ENCODE data around the gene NEUROD6. TPM values are rescaled to one million over a fixed set of nuclear protein-coding genes. Genes with fewer than 3 reads are reported as not detected.

NEUROD6 gene
- total and polyA plus RNA-seq, 4 donors, result not detected

DNA sequence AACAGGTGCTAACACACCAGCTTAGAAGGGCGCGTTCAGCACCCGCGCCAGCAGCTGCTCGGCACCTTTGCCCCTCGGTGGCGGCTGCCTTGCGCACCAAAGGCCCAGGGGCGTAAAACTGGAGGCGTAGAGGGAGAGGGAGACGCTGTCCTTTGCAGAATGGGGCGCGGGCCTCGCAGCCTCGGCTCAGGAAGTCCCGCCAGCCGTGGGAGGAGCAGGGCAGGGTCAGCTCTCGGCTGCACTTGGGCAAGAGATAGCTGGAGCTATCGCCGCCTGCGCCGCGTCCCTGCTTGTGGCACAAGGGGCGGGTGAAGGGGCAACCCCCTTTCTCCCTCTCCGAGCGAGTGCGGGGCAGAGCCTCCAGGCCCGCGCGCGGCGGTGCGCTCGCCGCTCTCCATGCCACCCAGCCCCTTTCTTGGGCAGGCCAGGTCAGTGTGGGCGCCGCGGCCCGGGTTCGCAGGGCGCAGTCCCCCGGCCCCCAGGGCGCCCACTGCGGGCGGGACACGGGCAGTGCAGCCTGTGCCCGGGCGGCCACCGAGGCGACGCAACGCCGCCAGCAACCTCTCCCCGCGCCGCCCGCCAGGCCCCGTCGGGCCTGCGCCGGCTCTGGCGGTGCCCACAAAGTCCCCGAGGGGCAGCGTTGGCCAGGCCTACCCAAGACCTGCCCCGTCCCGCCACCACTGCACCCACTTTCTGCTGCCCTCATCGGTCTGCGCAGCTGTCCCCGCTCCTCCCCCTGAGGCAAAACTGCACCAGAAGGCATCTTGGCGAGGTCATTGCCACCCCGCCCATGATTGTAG lies 4.1 kb downstream of the NEUROD6 start:
- H3K27ac ChIP-seq (ENCODE audit: low read depth in 1 of 2, low read length in 2 of 2), result peak overlapping the region; percentile 48 to 55
- no peak overlapping the region for H3K9ac ChIP-seq (ENCODE audit: low read depth in 1 of 2, low read length in 2 of 2)
- H3K9me3 ChIP-seq (ENCODE audit: control insufficient read depth in 4 of 4, low read length in 3 of 4), result no peaks in the 10 kb centered on the region
- TF ChIP-seq, protein P1, sequence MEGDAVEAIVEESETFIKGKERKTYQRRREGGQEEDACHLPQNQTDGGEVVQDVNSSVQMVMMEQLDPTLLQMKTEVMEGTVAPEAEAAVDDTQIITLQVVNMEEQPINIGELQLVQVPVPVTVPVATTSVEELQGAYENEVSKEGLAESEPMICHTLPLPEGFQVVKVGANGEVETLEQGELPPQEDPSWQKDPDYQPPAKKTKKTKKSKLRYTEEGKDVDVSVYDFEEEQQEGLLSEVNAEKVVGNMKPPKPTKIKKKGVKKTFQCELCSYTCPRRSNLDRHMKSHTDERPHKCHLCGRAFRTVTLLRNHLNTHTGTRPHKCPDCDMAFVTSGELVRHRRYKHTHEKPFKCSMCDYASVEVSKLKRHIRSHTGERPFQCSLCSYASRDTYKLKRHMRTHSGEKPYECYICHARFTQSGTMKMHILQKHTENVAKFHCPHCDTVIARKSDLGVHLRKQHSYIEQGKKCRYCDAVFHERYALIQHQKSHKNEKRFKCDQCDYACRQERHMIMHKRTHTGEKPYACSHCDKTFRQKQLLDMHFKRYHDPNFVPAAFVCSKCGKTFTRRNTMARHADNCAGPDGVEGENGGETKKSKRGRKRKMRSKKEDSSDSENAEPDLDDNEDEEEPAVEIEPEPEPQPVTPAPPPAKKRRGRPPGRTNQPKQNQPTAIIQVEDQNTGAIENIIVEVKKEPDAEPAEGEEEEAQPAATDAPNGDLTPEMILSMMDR (IDR thresholded peaks at IDR 0.05; ENCODE audit: low read depth, low read length, missing input control), result peak; percentile 49
- TF ChIP-seq RAD21 (IDR thresholded peaks at IDR 0.05) (peak; percentile 17 to 59), GABPA (IDR thresholded peaks at IDR 0.05 in 1 of 2, conservative IDR thresholded peaks at IDR 0.05 in 1 of 2) (no peak)
- H3K4me1 ChIP-seq (ENCODE audit: control insufficient read depth in 4 of 4, insufficient read depth in 4 of 4, low read length in 3 of 4), result peaks cover 0 to 10% (median 2%) of the 10 kb centered on the region in 4 donors
- DNase-seq (ENCODE audit: low spot score), result no peak
- H3K36me3 ChIP-seq (ENCODE audit: control insufficient read depth in 4 of 4, insufficient read depth in 3 of 4, low read depth in 1 of 4, low read length in 3 of 4), result no peaks in the 10 kb centered on the region
- peaks cover 0 to 2% (median 0%) of the 10 kb centered on the region in 4 donors for H3K27me3 ChIP-seq (ENCODE audit: control insufficient read depth in 4 of 4, insufficient read depth in 4 of 4, low read length in 3 of 4)
- WGBS, result 7% methylated on average over 71 of the region's 71 CpGs
- peak overlapping the region in 2 of 3 donors; percentile 37 to 43 for H3K4me3 ChIP-seq (ENCODE audit: low read depth in 1 of 3, low read length in 3 of 3)

DNA sequence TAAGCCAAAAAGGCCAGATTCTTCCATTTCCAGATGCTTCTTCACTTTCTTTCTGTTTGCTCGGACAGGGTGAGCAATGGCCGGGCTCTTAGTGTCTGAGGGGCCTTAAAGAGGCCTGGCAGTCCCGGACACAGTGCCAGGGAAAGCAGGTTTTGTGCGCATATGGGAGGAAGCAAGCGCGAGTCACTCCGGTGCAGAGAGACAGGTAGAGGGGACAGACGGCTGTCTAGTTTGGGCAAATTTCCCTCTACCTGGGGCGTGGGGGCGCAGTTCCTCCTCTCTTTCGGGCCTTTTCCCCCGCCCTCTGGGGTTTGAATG lies 4.7 kb downstream of the NEUROD6 start:
- H3K9ac ChIP-seq (ENCODE audit: low read depth in 1 of 2, low read length in 2 of 2), result no peak overlapping the region
- no peak for DNase-seq (ENCODE audit: low spot score)
- peak overlapping the region in 1 of 3 donors; percentile 43 for H3K4me3 ChIP-seq (ENCODE audit: low read depth in 1 of 3, low read length in 3 of 3)
- no peaks in the 10 kb centered on the region for H3K9me3 ChIP-seq (ENCODE audit: control insufficient read depth in 4 of 4, low read length in 3 of 4)
- H3K4me1 ChIP-seq (ENCODE audit: control insufficient read depth in 4 of 4, insufficient read depth in 4 of 4, low read length in 3 of 4), result peaks cover 0 to 10% (median 2%) of the 10 kb centered on the region in 4 donors
- H3K27ac ChIP-seq (ENCODE audit: low read depth in 1 of 2, low read length in 2 of 2), result no peak overlapping the region
- H3K27me3 ChIP-seq (ENCODE audit: control insufficient read depth in 4 of 4, insufficient read depth in 4 of 4, low read length in 3 of 4), result peaks cover 0 to 2% (median 0%) of the 10 kb centered on the region in 4 donors
- TF ChIP-seq, protein P2, sequence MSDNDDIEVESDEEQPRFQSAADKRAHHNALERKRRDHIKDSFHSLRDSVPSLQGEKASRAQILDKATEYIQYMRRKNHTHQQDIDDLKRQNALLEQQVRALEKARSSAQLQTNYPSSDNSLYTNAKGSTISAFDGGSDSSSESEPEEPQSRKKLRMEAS (IDR thresholded peaks at IDR 0.05), result no peak
- TF ChIP-seq, protein P3, sequence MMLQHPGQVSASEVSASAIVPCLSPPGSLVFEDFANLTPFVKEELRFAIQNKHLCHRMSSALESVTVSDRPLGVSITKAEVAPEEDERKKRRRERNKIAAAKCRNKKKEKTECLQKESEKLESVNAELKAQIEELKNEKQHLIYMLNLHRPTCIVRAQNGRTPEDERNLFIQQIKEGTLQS (IDR thresholded peaks at IDR 0.05), result no peak
- TF ChIP-seq NR2F2 (IDR thresholded peaks at IDR 0.05) (no peak), FOXA2 (IDR thresholded peaks at IDR 0.05) (no peak), RXRA (IDR thresholded peaks at IDR 0.05) (no peak), FOXA1 (IDR thresholded peaks at IDR 0.05) (no peak), HNF4G (IDR thresholded peaks at IDR 0.05) (no peak), HNF4A (conservative IDR thresholded peaks at IDR 0.05) (no peak), YY1 (IDR thresholded peaks at IDR 0.05) (no peak), RAD21 (IDR thresholded peaks at IDR 0.05) (no peak), JUND (IDR thresholded peaks at IDR 0.05) (no peak)
- TF ChIP-seq, protein P4, sequence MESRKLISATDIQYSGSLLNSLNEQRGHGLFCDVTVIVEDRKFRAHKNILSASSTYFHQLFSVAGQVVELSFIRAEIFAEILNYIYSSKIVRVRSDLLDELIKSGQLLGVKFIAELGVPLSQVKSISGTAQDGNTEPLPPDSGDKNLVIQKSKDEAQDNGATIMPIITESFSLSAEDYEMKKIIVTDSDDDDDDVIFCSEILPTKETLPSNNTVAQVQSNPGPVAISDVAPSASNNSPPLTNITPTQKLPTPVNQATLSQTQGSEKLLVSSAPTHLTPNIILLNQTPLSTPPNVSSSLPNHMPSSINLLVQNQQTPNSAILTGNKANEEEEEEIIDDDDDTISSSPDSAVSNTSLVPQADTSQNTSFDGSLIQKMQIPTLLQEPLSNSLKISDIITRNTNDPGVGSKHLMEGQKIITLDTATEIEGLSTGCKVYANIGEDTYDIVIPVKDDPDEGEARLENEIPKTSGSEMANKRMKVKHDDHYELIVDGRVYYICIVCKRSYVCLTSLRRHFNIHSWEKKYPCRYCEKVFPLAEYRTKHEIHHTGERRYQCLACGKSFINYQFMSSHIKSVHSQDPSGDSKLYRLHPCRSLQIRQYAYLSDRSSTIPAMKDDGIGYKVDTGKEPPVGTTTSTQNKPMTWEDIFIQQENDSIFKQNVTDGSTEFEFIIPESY (IDR thresholded peaks at IDR 0.05), result no peak
- TF ChIP-seq, protein P1 (IDR thresholded peaks at IDR 0.05; ENCODE audit: low read depth, low read length, missing input control), result no peak
- TF ChIP-seq, protein P5, sequence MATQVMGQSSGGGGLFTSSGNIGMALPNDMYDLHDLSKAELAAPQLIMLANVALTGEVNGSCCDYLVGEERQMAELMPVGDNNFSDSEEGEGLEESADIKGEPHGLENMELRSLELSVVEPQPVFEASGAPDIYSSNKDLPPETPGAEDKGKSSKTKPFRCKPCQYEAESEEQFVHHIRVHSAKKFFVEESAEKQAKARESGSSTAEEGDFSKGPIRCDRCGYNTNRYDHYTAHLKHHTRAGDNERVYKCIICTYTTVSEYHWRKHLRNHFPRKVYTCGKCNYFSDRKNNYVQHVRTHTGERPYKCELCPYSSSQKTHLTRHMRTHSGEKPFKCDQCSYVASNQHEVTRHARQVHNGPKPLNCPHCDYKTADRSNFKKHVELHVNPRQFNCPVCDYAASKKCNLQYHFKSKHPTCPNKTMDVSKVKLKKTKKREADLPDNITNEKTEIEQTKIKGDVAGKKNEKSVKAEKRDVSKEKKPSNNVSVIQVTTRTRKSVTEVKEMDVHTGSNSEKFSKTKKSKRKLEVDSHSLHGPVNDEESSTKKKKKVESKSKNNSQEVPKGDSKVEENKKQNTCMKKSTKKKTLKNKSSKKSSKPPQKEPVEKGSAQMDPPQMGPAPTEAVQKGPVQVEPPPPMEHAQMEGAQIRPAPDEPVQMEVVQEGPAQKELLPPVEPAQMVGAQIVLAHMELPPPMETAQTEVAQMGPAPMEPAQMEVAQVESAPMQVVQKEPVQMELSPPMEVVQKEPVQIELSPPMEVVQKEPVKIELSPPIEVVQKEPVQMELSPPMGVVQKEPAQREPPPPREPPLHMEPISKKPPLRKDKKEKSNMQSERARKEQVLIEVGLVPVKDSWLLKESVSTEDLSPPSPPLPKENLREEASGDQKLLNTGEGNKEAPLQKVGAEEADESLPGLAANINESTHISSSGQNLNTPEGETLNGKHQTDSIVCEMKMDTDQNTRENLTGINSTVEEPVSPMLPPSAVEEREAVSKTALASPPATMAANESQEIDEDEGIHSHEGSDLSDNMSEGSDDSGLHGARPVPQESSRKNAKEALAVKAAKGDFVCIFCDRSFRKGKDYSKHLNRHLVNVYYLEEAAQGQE (IDR thresholded peaks at IDR 0.05), result no peak
- 11% methylated on average over 12 of the region's 12 CpGs for whole genome bisulfite sequencing
- no peaks in the 10 kb centered on the region for H3K36me3 ChIP-seq (ENCODE audit: control insufficient read depth in 4 of 4, insufficient read depth in 3 of 4, low read depth in 1 of 4, low read length in 3 of 4)
